Loucy (cell line): Measurements from ENCODE around the gene CDH4.

Source experiments
- H2AFZ ChIP-seq: fragments of 200-600 bp; sonication (generic); 2 replicates; pipeline ENCODE4 v1.6.0; 2016; ENCODE audit warnings: antibody characterized with exemption, mild to moderate bottlenecking, low read length, moderate library complexity
- H3F3A ChIP-seq: fragments of 200-600 bp; 2 replicates; pipeline ENCODE4 v1.6.0; 2016; ENCODE audit warnings: antibody characterized with exemption, low read depth, mild to moderate bottlenecking
- H3K27me3 ChIP-seq: fragments of 200-600 bp; sonication (generic); 2 replicates; pipeline ENCODE4 v1.6.1; 2014; ENCODE audit warnings: low read length, mild to moderate bottlenecking; ENCODE audit not compliant: insufficient read depth, poor library complexity, severe bottlenecking
- H3K36me3 ChIP-seq: fragments of 200-600 bp; sonication (generic); 2 replicates; pipeline ENCODE4 v1.6.1; 2016; ENCODE audit warnings: low read length; ENCODE audit not compliant: insufficient read depth
- H3K4me1 ChIP-seq: fragments of 200-600 bp; sonication (generic); 2 replicates; pipeline ENCODE4 v1.5.1; 2014; ENCODE audit warnings: low read length, mild to moderate bottlenecking; ENCODE audit not compliant: insufficient read depth, poor library complexity, severe bottlenecking
- H3K4me2 ChIP-seq: fragments of 200-600 bp; sonication (generic); 2 replicates; pipeline ENCODE4 v1.6.0; 2014; ENCODE audit warnings: antibody characterized with exemption, low read length, low read depth, mild to moderate bottlenecking; ENCODE audit not compliant: poor library complexity, severe bottlenecking
- H3K4me3 ChIP-seq: fragments of 200-600 bp; sonication (generic); 2 replicates; pipeline ENCODE4 v1.5.1; 2014; ENCODE audit warnings: low read length, mild to moderate bottlenecking, mixed read lengths; ENCODE audit not compliant: poor library complexity, severe bottlenecking
- H3K79me2 ChIP-seq: fragments of 200-600 bp; sonication (generic); 2 replicates; pipeline ENCODE4 v1.6.1; 2014; ENCODE audit warnings: low read length; ENCODE audit not compliant: insufficient read depth
- H3K9ac ChIP-seq: fragments of 200-600 bp; sonication (generic); 2 replicates; pipeline ENCODE4 v1.6.0; 2014; ENCODE audit warnings: mild to moderate bottlenecking, low read depth, low read length, moderate library complexity; ENCODE audit not compliant: poor library complexity, severe bottlenecking
- H3K9me2 ChIP-seq: fragments of 200-600 bp; sonication (generic); replicated peaks from 2 replicates; pipeline ENCODE4 v1.6.1; 2016; ENCODE audit warnings: low read depth, low read length, mixed read lengths
- H3K9me3 ChIP-seq: fragments of 200-600 bp; sonication (generic); 2 replicates; pipeline ENCODE4 v1.6.1; 2014; ENCODE audit warnings: mild to moderate bottlenecking, antibody characterized with exemption, low read length, low read depth; ENCODE audit not compliant: insufficient read depth
- H4K20me1 ChIP-seq: fragments of 200-600 bp; sonication (generic); 2 replicates; pipeline ENCODE4 v1.6.0; 2014; ENCODE audit warnings: antibody characterized with exemption, low read length, mild to moderate bottlenecking; ENCODE audit not compliant: insufficient read depth, poor library complexity, severe bottlenecking
- EZH2phosphoT487 ChIP-seq: fragments of 200-600 bp; IDR thresholded peaks from 2 replicates; pipeline ENCODE4 v1.6.1; 2018; ENCODE audit warnings: antibody characterized with exemption, mild to moderate bottlenecking, moderate library complexity, borderline replicate concordance
- TF ChIP-seq, protein P1 (sequence below): fragments of 200-600 bp; sonication (generic); conservative IDR thresholded peaks from 2 replicates; pipeline ENCODE4 v1.5.1; 2014; ENCODE audit warnings: mild to moderate bottlenecking, antibody characterized with exemption, low read length

The CDH4 gene

DNA sequence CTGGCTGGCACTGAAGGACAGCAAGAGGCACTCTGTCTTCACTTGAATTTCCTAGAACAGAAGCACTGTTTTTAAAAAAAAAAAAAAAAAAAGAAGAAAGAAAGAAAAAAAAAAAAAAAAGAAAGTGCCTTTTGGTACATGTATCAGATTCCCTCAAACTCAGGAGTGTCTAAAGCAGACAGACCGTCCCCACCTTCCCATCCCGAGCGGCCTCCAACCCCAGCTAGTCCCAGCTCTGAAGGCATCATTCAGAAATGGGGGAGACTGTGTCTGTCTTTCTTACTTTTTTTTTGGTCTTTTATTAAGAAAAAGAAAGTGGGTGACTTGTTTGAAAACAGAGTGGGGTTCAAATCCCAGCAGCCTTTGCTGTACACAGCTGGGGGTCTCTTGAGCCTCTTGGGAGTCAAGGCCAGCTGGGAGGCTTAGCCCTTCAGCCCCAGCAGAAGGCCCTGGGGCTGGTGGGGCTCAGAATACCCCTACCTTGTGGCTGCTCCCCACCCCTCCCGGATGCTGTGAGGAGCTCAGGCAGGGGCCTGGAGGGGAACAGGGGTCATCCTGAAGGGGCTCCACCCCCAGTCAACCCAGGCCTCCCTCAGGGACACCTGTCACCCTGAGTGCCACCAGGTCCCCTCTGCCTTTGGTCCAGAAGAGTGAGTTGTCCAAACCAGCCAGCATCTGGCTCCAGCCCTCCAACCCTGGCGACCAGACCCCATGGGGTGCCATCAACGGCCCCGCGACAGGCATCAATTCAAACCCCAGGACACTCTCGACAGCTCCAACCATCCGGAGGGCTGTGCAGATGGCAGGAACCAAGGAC is 685.3 kb downstream of the CDH4 start:
- no peaks in the 10 kb centered on the region for H3K9me2 ChIP-seq
- H3F3A ChIP-seq = no peaks in the 10 kb centered on the region
- no peak overlapping the region for H2AFZ ChIP-seq
- H4K20me1 ChIP-seq = no peaks in the 10 kb centered on the region
- no peaks in the 10 kb centered on the region for H3K79me2 ChIP-seq
- H3K4me1 ChIP-seq = no peaks in the 10 kb centered on the region
- H3K27me3 ChIP-seq = no peaks in the 10 kb centered on the region
- H3K9me3 ChIP-seq = no peaks in the 10 kb centered on the region
- no peak overlapping the region for H3K4me3 ChIP-seq
- H3K4me2 ChIP-seq = no peak overlapping the region
- H3K9ac ChIP-seq = no peak overlapping the region
- TF ChIP-seq EZH2phosphoT487 = no peak
- TF ChIP-seq, protein P1, sequence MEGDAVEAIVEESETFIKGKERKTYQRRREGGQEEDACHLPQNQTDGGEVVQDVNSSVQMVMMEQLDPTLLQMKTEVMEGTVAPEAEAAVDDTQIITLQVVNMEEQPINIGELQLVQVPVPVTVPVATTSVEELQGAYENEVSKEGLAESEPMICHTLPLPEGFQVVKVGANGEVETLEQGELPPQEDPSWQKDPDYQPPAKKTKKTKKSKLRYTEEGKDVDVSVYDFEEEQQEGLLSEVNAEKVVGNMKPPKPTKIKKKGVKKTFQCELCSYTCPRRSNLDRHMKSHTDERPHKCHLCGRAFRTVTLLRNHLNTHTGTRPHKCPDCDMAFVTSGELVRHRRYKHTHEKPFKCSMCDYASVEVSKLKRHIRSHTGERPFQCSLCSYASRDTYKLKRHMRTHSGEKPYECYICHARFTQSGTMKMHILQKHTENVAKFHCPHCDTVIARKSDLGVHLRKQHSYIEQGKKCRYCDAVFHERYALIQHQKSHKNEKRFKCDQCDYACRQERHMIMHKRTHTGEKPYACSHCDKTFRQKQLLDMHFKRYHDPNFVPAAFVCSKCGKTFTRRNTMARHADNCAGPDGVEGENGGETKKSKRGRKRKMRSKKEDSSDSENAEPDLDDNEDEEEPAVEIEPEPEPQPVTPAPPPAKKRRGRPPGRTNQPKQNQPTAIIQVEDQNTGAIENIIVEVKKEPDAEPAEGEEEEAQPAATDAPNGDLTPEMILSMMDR = no peak
- no peaks in the 10 kb centered on the region; the same call in 1 of the 2 replicates for H3K36me3 ChIP-seq

DNA sequence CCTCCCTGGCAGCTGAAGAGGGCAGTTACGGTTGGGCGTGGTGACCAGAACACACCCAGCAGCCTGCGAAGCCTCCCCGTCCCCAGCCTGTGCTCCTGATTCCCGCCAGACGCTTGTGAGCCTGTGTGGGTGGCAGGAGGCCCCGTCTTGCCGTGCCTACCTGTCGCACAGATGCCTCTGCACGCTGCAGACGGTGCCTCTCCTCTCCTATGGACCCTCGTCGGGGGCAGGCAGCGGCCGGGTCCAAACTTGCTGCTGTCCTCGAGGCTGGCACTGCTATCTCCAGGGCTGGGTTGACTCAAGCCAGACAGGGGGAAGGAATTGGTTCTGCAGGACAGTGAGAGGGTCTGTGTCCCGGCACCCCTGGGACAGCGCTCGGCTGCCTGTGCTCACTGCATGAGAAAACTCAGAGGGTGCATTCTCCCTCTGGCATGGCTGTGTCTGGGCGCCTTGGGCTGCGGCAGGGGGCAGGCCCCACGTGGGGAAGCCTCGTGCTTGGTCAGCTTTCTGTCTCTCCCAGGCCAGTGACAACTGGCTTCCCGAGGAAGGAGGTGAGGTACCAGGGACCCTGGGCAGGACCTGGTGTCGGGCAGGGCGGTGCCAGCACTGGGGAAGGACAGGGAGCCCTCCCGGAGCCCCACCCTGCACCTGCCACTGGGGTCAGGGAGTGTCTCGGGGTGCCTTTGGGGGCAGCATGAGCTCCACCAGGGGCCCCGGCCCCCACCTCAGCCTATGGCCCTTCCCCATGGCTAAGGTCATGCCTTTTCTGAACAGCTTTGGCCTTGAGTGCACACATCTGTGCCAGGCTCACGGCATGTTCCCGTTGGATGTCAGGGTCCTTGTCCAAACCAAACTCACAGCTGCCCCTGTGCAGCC is 686.1 kb downstream of the CDH4 start:
- no peak overlapping the region for H2AFZ ChIP-seq
- H3K79me2 ChIP-seq = no peaks in the 10 kb centered on the region
- no peak overlapping the region for H3K4me2 ChIP-seq
- H3K9ac ChIP-seq = no peak overlapping the region
- H3K9me3 ChIP-seq = no peaks in the 10 kb centered on the region
- no peak overlapping the region for H3K4me3 ChIP-seq
- H3K36me3 ChIP-seq = no peaks in the 10 kb centered on the region
- no peaks in the 10 kb centered on the region for H3F3A ChIP-seq
- no peaks in the 10 kb centered on the region for H3K4me1 ChIP-seq
- TF ChIP-seq, protein P1 = no peak
- no peak for TF ChIP-seq EZH2phosphoT487
- no peaks in the 10 kb centered on the region for H3K9me2 ChIP-seq
- no peaks in the 10 kb centered on the region for H4K20me1 ChIP-seq
- H3K27me3 ChIP-seq = no peaks in the 10 kb centered on the region

DNA sequence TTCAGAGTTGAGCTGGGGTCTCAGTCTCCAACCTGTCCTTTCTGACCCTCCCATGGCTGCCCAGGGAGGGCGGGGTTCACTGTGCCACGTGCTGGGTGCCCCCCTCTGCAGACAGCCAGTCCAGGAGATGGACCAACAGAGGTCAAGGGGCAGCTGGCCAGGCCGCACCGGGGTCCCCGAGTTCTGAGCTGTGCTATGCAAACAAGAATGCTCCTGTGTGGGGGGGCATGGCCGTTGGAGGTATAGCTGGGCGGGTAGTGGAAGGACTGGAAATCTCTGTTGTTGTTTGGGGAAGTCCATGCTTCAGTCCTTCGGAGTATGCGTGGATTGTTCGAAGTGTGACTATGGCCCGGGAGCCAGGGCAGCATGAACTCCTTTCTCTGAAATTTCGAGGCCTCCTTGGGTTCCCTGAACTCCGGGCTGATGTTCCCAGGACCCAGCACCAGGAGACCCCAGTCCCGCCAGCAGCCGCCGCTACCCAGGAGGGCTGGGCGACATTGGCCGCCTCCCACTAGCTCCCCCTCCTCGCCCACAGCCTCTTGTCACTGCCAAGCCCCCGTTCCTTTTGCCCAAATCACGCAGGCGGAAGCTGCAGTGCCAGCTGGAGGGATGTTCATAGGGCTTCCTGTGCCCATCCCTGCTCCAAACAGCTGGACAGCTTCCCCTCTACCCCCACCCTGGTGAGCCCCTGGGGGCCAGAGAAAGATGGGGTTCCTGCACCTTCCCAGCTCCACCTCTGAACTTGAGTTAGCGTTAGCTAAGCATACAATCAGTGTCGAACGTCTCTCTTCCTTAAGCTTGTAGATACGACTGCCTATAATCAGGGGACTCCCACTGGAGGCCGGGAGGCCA is 687.0 kb downstream of the CDH4 start:
- Histone ChIP-seq H2AFZ (no peak overlapping the region), H3K9me3 (no peaks in the 10 kb centered on the region), H3K4me2 (no peak overlapping the region), H3K27me3 (no peaks in the 10 kb centered on the region), H3K9me2 (no peaks in the 10 kb centered on the region), H3K4me3 (no peak overlapping the region), H3K79me2 (no peaks in the 10 kb centered on the region), H4K20me1 (no peaks in the 10 kb centered on the region), H3K36me3 (no peaks in the 10 kb centered on the region), H3F3A (no peaks in the 10 kb centered on the region), H3K4me1 (no peaks in the 10 kb centered on the region), H3K9ac (no peak overlapping the region)
- TF ChIP-seq, protein P1 = no peak
